Dedifferentiated amniotic fluid mesenchymal stem cell (primary cell): ENCODE data around the gene LGALS9.
"Not testable (repeated sequence)": the region's sequence is repeated elsewhere in the genome, so short reads cannot be mapped to it uniquely, and the experiment has no call there.

ENCODE experiments used
- DNase-seq: peaks from one replicate; pipeline ENCODE4 v3.0.0-alpha.2; 2016; ENCODE audit errors: extremely low spot score

The LGALS9 gene

GRCh38 chr17:27629260-27629659 lies 1.7 kb upstream of the LGALS9 start:
- DNase-seq = peak; percentile 46

- DNase-seq = no peak
Observed at GRCh38 chr17:27631411-27631760, 398 bp downstream of the LGALS9 start.

GRCh38 chr17:27631897-27632725 lies 1.1 kb downstream of the LGALS9 start:
- no peak for DNase-seq

- not testable (repeated sequence) for DNase-seq
Observed at GRCh38 chr17:27632766-27633165, 1.8 kb downstream of the LGALS9 start.

- no peak for DNase-seq
Observed at GRCh38 chr17:27633312-27634025, 2.5 kb downstream of the LGALS9 start.

GRCh38 chr17:27634026-27634335 lies 3.0 kb downstream of the LGALS9 start:
- DNase-seq = no peak

- no peak for DNase-seq
Observed at GRCh38 chr17:27634776-27635175, 3.8 kb downstream of the LGALS9 start.

GRCh38 chr17:27635275-27635823 lies 4.4 kb downstream of the LGALS9 start:
- DNase-seq = no peak

GRCh38 chr17:27636005-27636520 lies 5.1 kb downstream of the LGALS9 start:
- DNase-seq = not testable (repeated sequence)

GRCh38 chr17:27637818-27638217 lies 6.8 kb downstream of the LGALS9 start:
- DNase-seq = not testable (repeated sequence)

GRCh38 chr17:27638415-27638914 lies 7.5 kb downstream of the LGALS9 start:
- not testable (repeated sequence) for DNase-seq

- no peak for DNase-seq
Observed at GRCh38 chr17:27640790-27641189, 9.8 kb downstream of the LGALS9 start.

- DNase-seq = no peak
Observed at GRCh38 chr17:27644586-27644985, 13.6 kb downstream of the LGALS9 start.

- DNase-seq = not testable (repeated sequence)
Observed at GRCh38 chr17:27645621-27646020, 14.6 kb downstream of the LGALS9 start.

- DNase-seq = no peak
Observed at GRCh38 chr17:27646232-27646631, 15.2 kb downstream of the LGALS9 start.

- no peak for DNase-seq
Observed at GRCh38 chr17:27647765-27648164, 16.8 kb downstream of the LGALS9 start.

- not testable (repeated sequence) for DNase-seq
Observed at GRCh38 chr17:27649111-27649571, 18.2 kb downstream of the LGALS9 start.

GRCh38 chr17:27649929-27650328 lies 18.9 kb downstream of the LGALS9 start:
- DNase-seq = no peak

- DNase-seq = no peak
Observed at GRCh38 chr17:27650836-27651235, 19.8 kb downstream of the LGALS9 start.

GRCh38 chr17:27651411-27652345 lies 20.7 kb downstream of the LGALS9 start:
- DNase-seq = peak; percentile 16

GRCh38 chr17:27653449-27653971 lies 22.5 kb downstream of the LGALS9 start:
- not testable (repeated sequence) for DNase-seq
